ENCODE measurements around the gene PITX3.

PITX3 gene

DNA sequence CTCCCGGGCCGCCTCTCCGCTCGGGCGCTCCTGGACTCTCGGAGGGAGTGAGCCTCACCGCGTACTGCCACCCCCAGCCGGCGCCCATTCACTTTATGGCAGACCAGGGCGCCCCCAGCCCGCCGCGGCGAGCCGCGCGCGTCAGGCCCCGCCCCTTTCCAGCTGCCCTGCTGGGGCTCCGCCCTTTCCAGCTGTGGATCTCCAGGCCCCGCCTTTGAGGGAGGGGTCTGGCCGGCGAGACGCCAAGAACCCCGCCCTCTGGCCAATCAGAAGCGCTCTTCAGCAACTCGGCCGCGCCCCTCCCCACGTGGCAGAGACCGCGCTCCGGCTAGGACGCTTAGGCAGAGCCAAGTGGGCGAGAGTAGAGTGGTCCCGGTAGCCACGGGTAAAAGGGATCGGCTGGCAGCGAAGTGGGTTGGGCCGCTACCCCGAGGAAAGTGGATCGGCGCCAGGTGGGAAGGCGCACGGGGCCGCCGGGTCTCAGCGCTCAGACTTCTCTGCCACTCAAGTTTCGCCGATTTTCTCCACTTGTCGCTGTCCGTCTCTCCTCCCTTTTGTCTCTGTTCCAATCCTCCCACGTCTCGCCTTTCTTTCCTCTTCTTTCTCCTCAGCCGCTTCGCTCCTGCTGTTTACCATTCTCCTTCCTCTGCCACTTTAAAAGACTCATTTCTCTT is at the start of gene PITX3:
Gene PITX3, minus strand, starts transcription at position 69 of the 674 bp plus-strand sequence. CDS start 9,432 bp downstream, outside the sequence.
- FAIRE-seq, result no peak

DNA sequence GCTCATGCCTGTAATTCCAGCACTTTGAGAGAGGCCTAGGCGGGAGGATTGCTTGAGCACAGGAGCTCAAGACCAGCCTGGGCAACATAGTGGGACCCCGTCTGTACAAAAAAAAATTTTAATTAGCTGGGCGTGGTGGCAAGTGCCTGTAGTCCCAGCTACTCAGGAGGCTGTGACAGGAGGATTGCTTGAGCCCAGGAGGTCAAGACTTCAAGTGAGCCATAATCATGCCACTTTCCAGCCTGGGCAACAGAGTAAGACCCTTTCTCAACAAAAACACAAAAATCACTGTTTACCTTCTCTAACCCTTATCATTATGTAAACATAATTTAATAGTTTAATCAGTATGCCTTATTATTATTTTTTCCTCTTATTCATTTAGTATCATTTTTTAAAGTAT is 48.5 kb upstream of the PITX3 start:
- no peak for FAIRE-seq

DNA sequence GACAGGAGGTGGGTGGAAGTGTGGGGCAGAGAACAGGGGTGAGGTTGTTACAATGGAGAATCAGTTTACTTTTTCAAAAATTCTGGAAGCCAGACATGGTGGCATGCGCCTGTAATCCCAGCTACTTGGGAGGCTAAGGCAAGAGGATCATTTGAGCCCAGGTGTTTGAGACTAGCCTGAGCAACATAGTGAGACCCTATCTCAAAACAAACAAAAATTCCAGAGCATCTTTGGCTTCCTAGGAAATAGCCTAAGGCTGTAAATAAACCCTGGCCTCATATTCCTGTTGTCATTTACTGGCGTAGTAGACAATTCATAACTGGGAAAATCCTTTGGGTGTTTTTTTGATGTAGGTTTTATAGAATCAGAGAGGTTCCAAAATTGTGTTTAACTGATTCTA is 48.0 kb upstream of the PITX3 start:
- FAIRE-seq, result no peak

- no peak for FAIRE-seq
These were observed 46.7 kb upstream of the PITX3 start for GRCh38 chr10:102287991-102288390.

DNA sequence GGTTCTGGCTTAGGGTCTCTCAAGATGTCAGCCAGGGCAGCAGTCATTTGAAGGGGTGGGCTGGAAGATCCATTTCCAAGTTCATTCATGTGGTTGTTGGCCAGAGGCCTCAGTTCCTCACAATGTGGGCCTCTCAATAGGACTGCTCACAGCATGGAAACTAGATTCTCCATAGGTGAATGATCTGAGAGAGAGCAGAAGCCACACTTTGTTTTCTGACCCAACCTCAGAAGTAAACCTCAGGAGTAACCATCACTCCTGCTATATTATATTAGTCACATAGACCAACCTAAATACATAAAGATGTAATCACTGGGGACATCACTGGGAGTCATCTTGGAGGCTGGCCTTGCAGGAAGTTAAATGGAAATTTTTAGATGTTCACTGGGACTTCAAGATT is 46.2 kb upstream of the PITX3 start:
- FAIRE-seq, result no peak

DNA sequence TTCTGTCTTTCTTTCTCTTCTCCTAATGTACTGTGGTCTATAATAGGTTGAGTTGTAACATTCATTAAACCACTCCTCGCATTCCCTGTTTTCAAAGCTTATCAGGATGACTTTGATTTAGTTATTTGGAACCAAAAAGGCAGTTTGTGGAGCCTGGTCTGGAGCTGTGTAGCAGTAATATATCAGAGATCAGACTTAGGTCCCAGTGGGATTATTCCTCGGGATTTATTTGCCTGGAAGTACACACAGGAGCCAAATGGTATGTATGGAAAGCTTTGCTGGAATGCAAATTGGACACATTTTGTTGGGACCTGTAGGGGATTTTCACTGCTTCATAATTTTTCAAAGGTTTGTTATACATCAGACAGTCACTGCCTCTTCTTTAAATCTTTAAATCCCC is 44.9 kb upstream of the PITX3 start:
- no peak for FAIRE-seq

DNA sequence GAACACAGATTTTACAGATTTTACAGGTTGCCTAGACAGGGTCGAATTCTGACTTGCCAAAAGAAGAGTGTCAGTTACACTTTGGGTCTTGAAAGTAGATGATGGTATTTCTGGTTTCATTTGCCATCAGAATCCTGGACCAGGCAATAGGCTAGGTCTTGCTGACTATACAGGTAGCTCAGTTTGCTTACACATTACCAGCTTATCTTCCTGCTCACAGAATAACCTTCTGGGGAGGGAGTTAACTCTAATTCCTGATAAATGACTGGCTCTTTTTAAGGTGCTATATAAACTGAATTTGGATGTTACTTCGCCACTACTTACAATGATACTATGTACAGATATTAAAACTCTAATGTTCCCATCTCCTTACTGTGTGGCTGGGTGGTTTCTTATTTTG is 43.8 kb upstream of the PITX3 start:
- FAIRE-seq, result no peak

GRCh38 chr10:102284531-102284930 is 43.2 kb upstream of the PITX3 start:
- no peak for FAIRE-seq

GRCh38 chr10:102283890-102284289 is 42.6 kb upstream of the PITX3 start:
- FAIRE-seq, result peak; percentile 38

DNA sequence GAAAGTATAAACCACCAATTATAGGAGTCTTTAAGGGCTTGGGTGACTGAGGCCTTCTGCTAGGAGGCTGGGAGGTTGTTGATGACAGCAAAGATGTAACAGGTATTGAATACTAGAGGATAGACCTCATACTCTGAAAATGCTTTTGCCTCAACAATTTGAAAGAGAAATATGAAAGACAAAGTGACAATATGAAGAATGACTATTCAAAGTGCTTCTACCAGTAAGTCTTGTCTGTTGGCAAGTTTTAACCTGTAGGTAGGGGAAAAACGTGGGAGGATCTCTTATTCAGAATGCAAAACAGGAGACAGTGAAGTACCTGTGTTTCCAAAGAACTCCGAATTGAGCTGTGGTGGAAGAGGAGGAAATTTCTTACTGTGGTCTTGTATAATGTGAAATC is 42.2 kb upstream of the PITX3 start:
- FAIRE-seq, result no peak

GRCh38 chr10:102281102-102281487 is 39.8 kb upstream of the PITX3 start:
- peak; percentile 47 for FAIRE-seq

- FAIRE-seq, result no peak
These were observed 39.2 kb upstream of the PITX3 start for GRCh38 chr10:102280397-102281101.

- no peak for FAIRE-seq
These were observed 37.8 kb upstream of the PITX3 start for GRCh38 chr10:102279104-102279503.

GRCh38 chr10:102275343-102275742 is 34.0 kb upstream of the PITX3 start:
- FAIRE-seq, result no peak

DNA sequence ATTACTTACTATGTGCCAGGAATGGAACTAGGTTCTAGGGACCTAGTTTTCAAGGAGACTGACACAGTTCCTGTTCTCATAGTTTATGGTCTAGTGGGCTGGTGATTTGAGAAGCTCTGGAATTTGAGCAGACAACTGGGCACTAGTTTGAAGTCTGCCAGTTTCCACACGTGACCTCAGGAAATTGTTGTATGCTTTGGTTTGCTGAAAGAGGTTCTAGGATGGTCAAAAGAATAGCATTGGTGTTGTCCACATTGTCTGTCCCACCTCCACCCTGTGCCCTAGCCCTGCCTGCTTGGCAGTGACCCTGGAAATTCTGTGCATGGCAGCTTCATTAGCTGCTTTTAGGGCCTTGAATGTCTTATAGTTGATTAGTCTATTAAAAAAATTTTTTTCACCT is 32.8 kb upstream of the PITX3 start:
- no peak for FAIRE-seq

DNA sequence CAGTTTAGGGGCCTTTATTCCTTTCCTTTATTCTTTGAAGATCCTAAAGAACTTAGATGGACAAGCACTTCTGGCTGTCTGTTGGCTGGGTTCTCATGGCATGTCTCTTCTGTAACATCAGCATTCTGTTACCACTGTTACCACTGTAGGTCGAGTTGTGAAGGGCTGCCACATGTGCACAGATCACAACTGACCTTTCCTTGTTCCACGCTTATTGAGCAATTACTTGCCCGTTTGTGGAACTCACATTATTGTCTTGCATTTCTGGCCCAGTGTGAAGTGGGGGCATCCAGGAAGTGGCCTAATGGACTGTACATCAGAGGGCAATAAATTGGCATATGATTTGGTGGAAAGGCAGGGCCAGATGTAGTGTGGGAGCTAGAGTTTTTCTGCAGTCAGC is 27.7 kb upstream of the PITX3 start:
- FAIRE-seq, result no peak

DNA sequence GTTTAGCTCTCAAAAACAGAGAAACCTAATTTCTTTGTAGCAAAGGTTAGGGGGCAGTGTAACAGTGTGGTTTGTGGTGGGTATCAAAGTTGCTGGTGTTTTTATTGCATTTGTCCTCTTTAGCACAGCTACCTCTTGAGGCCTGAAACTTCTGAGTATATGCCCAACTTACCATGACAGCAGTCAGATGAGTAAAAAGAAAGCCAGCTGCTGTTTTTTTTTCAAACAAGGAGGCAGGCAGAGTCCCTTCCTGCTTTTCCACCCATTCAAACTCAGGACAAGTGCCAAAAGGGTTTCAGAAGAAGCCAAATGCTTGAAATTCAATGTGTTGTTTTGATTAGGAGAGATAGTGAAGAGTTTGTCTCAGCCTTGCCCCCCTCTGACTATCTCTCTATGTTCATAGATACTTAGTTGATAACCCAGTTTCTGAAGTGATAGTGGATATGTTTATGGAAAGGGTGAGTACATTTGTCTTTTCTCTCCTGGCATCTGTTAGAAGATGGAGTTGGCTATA is 27.1 kb upstream of the PITX3 start:
- no peak for FAIRE-seq

DNA sequence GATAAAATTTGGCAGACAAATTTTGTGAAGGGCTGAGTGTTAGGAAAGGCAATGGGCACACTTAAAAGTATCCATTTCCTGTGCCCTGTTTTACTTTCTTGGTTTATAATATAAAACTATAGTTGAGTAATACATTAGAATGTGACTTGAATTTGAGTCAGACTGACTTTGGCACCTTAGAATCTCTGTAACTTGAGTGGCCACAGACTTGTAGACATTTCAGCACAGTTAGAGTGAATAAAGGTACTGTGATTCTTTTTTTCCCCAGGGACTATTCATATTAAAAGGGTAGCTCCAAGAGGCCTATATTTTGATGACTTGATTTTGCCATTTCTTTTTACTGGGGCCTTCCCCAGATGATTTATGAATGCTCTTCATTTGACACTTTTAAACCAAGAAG is 26.4 kb upstream of the PITX3 start:
- no peak for FAIRE-seq

DNA sequence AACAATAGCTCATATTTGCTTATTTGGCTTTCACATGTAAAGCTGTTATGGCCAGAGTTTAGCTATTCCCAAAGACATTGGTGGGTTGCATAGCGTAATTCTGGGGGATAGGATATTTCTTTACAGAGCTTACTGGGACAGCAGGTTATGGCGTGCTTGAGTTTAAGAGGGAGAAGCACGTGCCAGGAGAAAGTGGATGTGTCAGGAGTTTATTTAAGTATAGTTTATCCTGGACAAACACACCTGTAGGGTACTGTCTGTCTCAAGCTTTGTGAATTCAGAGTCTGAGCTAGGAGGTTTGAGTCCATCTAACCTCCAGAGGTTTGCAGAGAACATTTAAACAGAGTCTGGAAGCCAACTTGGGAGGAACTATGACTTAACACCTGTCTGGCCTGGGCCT is 25.4 kb upstream of the PITX3 start:
- FAIRE-seq, result no peak

GRCh38 chr10:102264371-102264770 is 23.1 kb upstream of the PITX3 start:
- no peak for FAIRE-seq

DNA sequence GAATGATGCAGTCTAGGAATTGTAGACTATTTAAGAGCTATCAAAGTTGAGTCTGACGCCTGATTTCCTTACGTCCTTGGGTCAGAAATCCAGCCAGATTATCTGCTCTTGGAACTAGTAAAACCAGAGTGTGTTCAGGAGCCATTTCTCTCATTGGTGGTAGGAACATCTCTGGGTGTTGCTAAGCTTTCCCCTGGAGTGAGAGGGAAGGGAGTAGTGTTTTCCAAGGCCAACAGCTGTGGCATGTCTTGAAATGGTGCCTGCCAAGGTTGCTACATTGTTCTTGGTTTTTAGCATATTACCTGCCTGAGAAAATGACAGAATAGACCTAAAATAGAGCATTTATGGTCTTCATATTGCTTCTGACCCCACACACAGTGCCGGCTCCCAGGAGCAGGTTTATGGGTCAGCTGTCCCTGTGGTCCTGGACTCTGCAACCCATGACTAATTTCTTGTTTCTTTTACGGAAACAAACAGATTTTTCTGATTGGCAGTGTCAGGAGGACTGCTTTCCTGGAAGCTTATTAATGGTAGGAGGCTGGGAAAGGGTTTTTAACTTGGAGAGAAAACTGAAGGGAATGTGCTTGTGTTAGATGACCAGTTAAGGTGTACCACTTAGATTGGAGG is 21.5 kb upstream of the PITX3 start:
- FAIRE-seq, result no peak

DNA sequence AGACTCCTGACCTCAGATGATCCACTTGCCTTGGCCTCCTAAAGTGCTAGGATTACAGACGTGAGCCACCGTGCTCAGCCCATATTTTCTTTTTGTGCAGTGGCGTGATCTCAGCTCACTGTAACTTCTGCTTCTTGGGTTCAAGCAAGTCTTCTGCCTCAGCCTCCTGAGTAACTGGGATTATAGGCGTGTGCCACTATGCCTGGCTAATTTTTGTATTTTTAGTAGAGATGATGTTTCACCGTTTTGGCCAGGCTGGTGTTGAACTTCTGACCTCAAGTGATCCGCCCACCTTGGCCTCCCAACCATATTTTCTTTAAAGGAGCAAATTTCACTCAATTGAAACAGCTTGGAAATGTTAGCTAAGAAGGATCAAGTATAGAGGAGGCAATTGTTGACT is 20.5 kb upstream of the PITX3 start:
- FAIRE-seq, result no peak

GRCh38 chr10:102261196-102261595 is 19.9 kb upstream of the PITX3 start:
- FAIRE-seq, result no peak

DNA sequence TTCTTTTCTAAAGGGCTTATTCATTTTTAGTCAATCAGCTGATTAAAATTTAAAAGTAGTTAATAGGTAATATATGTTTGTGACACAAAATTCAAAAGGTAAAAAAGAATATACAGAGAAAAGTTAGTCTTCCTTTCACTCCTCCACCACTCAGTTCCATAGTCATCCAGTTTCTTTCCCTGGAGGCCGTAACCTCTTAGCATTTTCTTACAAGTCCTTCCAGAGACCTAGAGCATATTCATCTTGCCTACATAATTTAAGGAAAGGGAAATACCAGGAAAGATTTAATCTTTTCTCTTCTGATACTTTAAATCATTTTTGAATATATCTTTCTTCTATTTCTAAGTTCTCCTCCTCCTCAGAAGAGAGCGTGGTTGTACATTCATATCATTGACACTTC is 14.1 kb upstream of the PITX3 start:
- no peak for FAIRE-seq
